Measurements from ENCODE around the gene PXDC1.
A peak's percentile ranks its signal among the peaks of the same experiment; 100 is the strongest.
"Not testable (repeated sequence)": the region's sequence is repeated elsewhere in the genome, so short reads cannot be mapped to it uniquely, and the experiment has no call there.

Gene PXDC1

DNA sequence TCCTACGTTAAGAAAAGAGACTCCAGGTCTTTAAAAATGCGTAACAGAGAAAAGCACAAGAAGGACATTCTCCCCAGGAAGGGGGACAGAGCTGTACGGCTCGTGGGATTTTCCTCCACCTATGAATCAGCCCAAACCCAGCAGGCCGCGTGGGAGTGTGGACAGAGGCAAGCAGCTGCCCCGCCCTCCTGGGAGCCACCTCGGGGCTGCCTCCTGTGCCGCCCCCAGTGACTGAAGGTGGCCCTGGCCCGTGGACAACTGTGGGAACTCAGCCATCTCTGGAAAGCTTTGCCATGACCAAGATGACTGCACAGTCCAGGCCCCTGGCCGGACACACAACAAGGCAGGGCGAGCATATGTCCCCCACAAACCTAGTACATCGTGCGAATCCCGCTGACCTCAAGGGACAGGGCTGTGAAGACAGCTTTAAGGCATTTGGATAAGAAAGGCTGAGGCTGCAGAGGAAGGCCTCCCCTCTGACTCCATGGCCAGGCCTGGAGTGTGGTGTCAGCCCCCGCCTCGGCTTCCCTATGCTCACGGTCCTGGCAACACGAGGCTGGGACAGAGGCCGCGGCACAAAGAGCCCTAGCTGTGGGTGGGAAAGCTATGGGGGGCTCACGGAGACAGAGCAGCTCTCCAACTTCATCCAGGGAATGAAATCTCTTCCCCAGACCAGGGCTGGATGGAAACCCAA is 26.9 kb downstream of the PXDC1 start:
- peaks cover 9 to 54% (median 42%) of the 10 kb centered on the region in 5 donors for H3K4me1 ChIP-seq (ENCODE audit: control insufficient read depth in 5 of 5, insufficient read depth in 5 of 5, low read length in 5 of 5)

DNA sequence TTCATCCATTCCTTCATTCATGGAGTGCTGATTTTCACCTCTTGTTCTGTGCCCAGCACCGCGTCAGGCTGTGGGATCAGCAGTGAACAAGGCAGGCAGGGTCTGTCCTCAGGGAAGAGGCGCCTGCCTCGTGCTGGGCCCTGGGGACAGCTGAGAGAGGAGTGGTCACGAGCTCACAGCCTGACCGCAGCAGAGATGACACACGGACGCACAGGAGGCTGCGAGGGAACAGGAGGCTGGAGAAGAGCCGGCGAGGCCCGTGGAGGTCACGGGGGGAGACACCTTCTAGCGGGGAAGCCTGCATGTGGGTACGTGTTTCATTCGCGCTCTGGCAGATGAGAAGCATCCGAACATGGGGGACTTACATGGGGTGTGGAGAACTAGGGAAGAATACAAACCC is 27.5 kb downstream of the PXDC1 start:
- H3K36me3 ChIP-seq (ENCODE audit: control insufficient read depth in 5 of 5, insufficient read depth in 5 of 5, low read length in 5 of 5), result peaks cover 6 to 81% (median 76%) of the 10 kb centered on the region in 5 donors
- peaks cover 0 to 2% (median 0%) of the 10 kb centered on the region in 5 donors for H3K27me3 ChIP-seq (ENCODE audit: control insufficient read depth in 5 of 5, insufficient read depth in 4 of 5, low read length in 5 of 5)
- H3K9ac ChIP-seq (ENCODE audit: low read length in 5 of 5), result peak overlapping the region in 2 of 5 donors; percentile 30 to 41
- peak overlapping the region; percentile 59 for H3K27ac ChIP-seq (ENCODE audit: low read depth, low read length)
- no peaks in the 10 kb centered on the region for H3K9me3 ChIP-seq (ENCODE audit: control insufficient read depth in 5 of 5, low read length in 5 of 5)
- H3K4me1 ChIP-seq (ENCODE audit: control insufficient read depth in 5 of 5, insufficient read depth in 5 of 5, low read length in 5 of 5), result peaks cover 9 to 50% (median 37%) of the 10 kb centered on the region in 5 donors
- no peak overlapping the region for H3K4me3 ChIP-seq (ENCODE audit: low read depth in 1 of 5, low read length in 5 of 5)

More for the DNA sequence above, 26.9 kb downstream of the PXDC1 start:
- peak overlapping the region; percentile 59 for H3K27ac ChIP-seq (ENCODE audit: low read depth, low read length)
- H3K4me3 ChIP-seq (ENCODE audit: low read depth in 1 of 5, low read length in 5 of 5), result no peak overlapping the region
- peak overlapping the region in 4 of 5 donors; percentile 23 to 59 (median 34) for H3K9ac ChIP-seq (ENCODE audit: low read length in 5 of 5)
- H3K36me3 ChIP-seq (ENCODE audit: control insufficient read depth in 5 of 5, insufficient read depth in 5 of 5, low read length in 5 of 5), result peaks cover 6 to 83% (median 74%) of the 10 kb centered on the region in 5 donors
- H3K27me3 ChIP-seq (ENCODE audit: control insufficient read depth in 5 of 5, insufficient read depth in 4 of 5, low read length in 5 of 5), result peaks cover 0 to 2% (median 0%) of the 10 kb centered on the region in 5 donors
- H3K9me3 ChIP-seq (ENCODE audit: control insufficient read depth in 5 of 5, low read length in 5 of 5), result no peaks in the 10 kb centered on the region

DNA sequence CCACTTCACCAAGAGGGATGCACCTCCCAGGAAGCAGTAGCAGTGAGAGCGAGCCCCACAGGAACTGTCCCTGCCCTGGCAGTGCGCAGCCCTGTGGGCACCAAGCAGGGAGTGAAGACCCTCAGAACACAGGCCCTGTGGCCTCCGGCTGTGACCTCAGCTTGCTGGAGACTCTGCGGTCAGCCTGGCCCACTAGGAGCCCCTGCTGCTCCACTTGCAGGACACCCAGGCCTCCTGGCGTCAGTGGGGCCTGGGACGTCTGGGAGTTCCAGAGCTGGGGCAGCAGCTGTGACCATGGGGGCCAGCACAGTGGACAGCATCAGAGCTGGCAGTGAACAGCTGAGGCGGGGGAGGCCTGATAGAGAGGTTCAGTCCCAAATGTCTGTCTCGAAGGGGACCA is 28.3 kb downstream of the PXDC1 start:
- H3K27ac ChIP-seq (ENCODE audit: low read depth, low read length), result peak overlapping the region; percentile 59
- H3K27me3 ChIP-seq (ENCODE audit: control insufficient read depth in 5 of 5, insufficient read depth in 4 of 5, low read length in 5 of 5), result peaks cover 0 to 2% (median 0%) of the 10 kb centered on the region in 5 donors
- H3K36me3 ChIP-seq (ENCODE audit: control insufficient read depth in 5 of 5, insufficient read depth in 5 of 5, low read length in 5 of 5), result peaks cover 6 to 75% (median 69%) of the 10 kb centered on the region in 5 donors
- no peak overlapping the region for H3K4me3 ChIP-seq (ENCODE audit: low read depth in 1 of 5, low read length in 5 of 5)
- peaks cover 9 to 50% (median 37%) of the 10 kb centered on the region in 5 donors for H3K4me1 ChIP-seq (ENCODE audit: control insufficient read depth in 5 of 5, insufficient read depth in 5 of 5, low read length in 5 of 5)
- no peaks in the 10 kb centered on the region for H3K9me3 ChIP-seq (ENCODE audit: control insufficient read depth in 5 of 5, low read length in 5 of 5)
- no peak overlapping the region for H3K9ac ChIP-seq (ENCODE audit: low read length in 5 of 5)

DNA sequence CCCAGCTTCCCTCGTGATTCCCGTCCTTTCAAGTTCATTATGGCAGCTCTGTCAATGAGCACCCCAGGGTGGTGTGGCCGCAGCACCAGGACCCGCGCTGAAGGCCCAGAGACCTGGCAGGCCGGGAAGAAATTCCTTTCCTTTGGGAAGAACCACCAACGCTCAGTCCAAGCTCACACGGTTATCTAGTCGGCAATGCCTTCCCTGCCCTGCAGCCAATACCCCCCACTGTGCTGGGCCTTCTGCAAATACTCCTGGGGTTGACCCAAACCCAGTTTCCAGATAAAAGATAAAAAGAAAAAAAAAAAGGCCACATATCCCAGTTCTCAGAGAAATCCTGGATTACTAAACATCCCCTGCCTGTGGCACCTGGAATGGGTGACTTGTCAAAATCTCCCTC is 28.7 kb downstream of the PXDC1 start:
- no peaks in the 10 kb centered on the region for H3K9me3 ChIP-seq (ENCODE audit: control insufficient read depth in 5 of 5, low read length in 5 of 5)
- H3K36me3 ChIP-seq (ENCODE audit: control insufficient read depth in 5 of 5, insufficient read depth in 5 of 5, low read length in 5 of 5), result peaks cover 3 to 72% (median 64%) of the 10 kb centered on the region in 5 donors
- peak overlapping the region; percentile 59 for H3K27ac ChIP-seq (ENCODE audit: low read depth, low read length)
- peaks cover 0 to 2% (median 0%) of the 10 kb centered on the region in 5 donors for H3K27me3 ChIP-seq (ENCODE audit: control insufficient read depth in 5 of 5, insufficient read depth in 4 of 5, low read length in 5 of 5)
- no peak overlapping the region for H3K9ac ChIP-seq (ENCODE audit: low read length in 5 of 5)
- H3K4me3 ChIP-seq (ENCODE audit: low read depth in 1 of 5, low read length in 5 of 5), result no peak overlapping the region
- H3K4me1 ChIP-seq (ENCODE audit: control insufficient read depth in 5 of 5, insufficient read depth in 5 of 5, low read length in 5 of 5), result peaks cover 9 to 50% (median 37%) of the 10 kb centered on the region in 5 donors

DNA sequence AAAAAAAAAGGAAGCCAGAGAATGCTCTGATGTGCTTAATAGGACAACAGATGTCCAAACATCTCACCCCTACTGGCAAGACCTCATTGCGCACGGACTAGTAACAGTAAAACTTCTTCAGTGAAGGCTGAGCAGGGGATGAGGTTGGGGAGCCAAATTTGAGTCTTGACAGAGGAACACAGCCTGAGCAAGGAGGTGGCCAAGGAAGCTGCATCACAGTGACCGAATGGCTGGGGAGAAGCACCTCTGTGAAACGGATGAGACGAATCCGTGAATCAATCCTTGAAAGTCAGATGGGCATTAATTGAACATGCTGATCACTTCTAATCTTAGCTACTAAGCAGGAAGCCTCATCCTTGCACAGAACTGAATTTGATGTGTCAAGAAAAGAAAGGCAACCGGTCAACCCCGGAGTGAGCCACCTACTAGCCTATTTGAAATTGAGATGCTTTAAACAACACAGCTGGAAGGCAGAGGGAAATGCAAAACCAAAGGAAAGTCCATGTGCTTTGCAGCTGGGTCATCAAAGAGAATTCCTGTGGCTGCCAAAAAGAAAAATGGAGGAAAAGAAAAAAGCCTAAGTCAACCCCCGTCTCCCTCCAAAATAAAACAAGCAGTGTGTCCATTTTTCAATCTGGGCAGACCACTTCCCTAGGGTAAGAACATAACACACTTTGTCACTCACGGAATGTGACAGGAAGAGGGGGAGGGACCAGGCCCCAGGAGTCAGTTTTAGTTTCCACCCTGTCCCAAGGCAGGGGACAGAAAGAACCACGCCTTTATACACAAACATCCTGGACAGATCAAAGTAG is 29.5 kb downstream of the PXDC1 start:
- H3K27ac ChIP-seq (ENCODE audit: low read depth, low read length), result peak overlapping the region; percentile 57
- H3K36me3 ChIP-seq (ENCODE audit: control insufficient read depth in 5 of 5, insufficient read depth in 5 of 5, low read length in 5 of 5), result peaks cover 3 to 64% (median 56%) of the 10 kb centered on the region in 5 donors
- peaks cover 9 to 50% (median 37%) of the 10 kb centered on the region in 5 donors for H3K4me1 ChIP-seq (ENCODE audit: control insufficient read depth in 5 of 5, insufficient read depth in 5 of 5, low read length in 5 of 5)
- H3K9me3 ChIP-seq (ENCODE audit: control insufficient read depth in 5 of 5, low read length in 5 of 5), result no peaks in the 10 kb centered on the region
- no peak overlapping the region for H3K4me3 ChIP-seq (ENCODE audit: low read depth in 1 of 5, low read length in 5 of 5)
- H3K9ac ChIP-seq (ENCODE audit: low read length in 5 of 5), result no peak overlapping the region
- peaks cover 0 to 2% (median 0%) of the 10 kb centered on the region in 5 donors for H3K27me3 ChIP-seq (ENCODE audit: control insufficient read depth in 5 of 5, insufficient read depth in 4 of 5, low read length in 5 of 5)

DNA sequence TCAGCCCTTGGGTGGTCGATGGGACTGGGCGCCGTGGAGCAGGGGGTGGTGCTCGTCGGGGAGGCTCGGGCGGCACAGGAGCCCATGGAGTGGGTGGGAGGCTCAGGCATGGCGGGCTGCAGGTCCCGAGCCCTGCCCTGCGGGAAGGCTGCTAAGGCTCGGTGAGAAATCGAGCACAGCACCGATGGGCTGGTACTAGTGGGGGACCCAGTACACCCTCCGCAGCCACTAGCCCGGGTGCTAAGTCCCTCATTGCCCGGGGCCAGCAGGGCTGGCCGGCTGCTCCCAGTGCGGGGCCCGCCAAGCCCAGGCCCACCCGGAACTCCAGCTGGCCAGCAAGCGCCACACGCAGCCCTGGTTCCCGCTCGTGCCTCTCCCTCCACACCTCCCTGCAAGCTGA is 30.7 kb downstream of the PXDC1 start:
- H3K9ac ChIP-seq (ENCODE audit: low read length in 5 of 5); H3K27me3 ChIP-seq (ENCODE audit: control insufficient read depth in 5 of 5, insufficient read depth in 4 of 5, low read length in 5 of 5); H3K9me3 ChIP-seq (ENCODE audit: control insufficient read depth in 5 of 5, low read length in 5 of 5); H3K4me3 ChIP-seq (ENCODE audit: low read depth in 1 of 5, low read length in 5 of 5); H3K27ac ChIP-seq (ENCODE audit: low read depth, low read length): not testable (repeated sequence)
- H3K4me1 ChIP-seq (ENCODE audit: control insufficient read depth in 5 of 5, insufficient read depth in 5 of 5, low read length in 5 of 5), result peaks cover 9 to 38% (median 34%) of the 10 kb centered on the region in 5 donors
- peaks cover 3 to 52% (median 44%) of the 10 kb centered on the region in 5 donors for H3K36me3 ChIP-seq (ENCODE audit: control insufficient read depth in 5 of 5, insufficient read depth in 5 of 5, low read length in 5 of 5)

DNA sequence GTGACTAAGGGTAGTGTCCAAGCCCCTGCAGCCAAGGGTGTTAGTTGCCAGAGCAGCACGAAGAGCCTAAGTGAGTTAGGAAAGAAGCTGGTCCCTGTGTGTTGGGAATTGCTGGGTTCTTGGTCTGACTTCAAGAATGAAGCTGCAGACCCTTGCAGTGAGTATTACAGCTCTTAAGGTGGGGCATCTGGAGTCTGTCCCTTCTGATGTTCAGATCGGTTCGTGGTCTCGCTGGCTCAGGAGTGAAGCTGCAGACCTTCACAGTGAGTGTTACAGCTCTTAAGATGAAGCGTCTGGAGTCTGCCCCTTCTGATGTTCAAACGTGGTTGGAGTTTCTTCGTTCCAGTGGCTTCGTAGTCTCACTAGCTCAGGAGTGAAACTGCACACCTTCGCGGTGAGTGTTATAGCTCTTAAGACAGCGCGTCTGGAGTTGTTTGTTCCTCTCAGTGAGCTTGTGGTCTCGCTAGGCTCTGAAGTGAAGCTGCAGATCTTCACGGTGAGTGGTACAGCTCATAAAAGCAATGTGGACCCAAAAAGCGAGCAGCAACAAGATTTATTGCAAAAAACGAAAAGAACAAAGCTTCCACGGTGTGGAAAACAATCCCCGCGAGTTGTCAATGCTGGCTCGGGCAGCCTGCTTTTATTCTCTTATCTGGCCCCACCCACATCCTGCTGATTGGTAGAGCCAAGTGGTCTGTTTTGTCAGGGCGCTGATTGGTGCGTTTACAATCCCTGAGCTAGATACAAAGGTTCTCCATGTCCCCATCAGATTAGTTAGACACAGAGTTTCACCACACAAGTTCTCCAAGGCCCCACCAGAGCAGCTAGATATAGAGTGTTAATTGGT is 31.8 kb downstream of the PXDC1 start:
- no peak overlapping the region for H3K9ac ChIP-seq (ENCODE audit: low read length in 5 of 5)
- peaks cover 0 to 3% (median 0%) of the 10 kb centered on the region in 5 donors for H3K9me3 ChIP-seq (ENCODE audit: control insufficient read depth in 5 of 5, low read length in 5 of 5)
- peaks cover 6 to 28% (median 23%) of the 10 kb centered on the region in 5 donors for H3K4me1 ChIP-seq (ENCODE audit: control insufficient read depth in 5 of 5, insufficient read depth in 5 of 5, low read length in 5 of 5)
- H3K36me3 ChIP-seq (ENCODE audit: control insufficient read depth in 5 of 5, insufficient read depth in 5 of 5, low read length in 5 of 5), result peaks cover 3 to 45% (median 35%) of the 10 kb centered on the region in 5 donors
- H3K27me3 ChIP-seq (ENCODE audit: control insufficient read depth in 5 of 5, insufficient read depth in 4 of 5, low read length in 5 of 5), result peaks cover 0 to 2% (median 0%) of the 10 kb centered on the region in 5 donors
- H3K27ac ChIP-seq (ENCODE audit: low read depth, low read length), result no peak overlapping the region
- H3K4me3 ChIP-seq (ENCODE audit: low read depth in 1 of 5, low read length in 5 of 5), result no peak overlapping the region

DNA sequence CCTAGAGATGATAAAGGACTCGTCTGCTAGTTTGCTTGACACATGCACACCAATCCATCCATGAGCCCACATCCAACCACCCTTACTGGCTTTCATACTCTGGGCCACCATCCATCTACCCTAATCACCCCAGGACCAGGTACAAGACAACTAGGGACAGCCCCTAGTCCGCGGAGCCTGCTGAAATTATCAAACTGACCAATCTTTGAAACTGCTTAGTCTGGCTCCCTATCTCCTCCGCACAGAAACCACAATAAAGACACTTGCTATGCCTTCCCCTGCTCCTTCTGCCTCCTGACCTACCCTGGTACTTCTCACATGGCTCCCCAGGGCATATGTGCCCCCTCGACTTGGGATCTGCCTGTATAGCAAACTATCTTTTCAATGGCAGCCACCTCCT is 33.1 kb downstream of the PXDC1 start:
- no peaks in the 10 kb centered on the region for H3K27me3 ChIP-seq (ENCODE audit: control insufficient read depth in 5 of 5, insufficient read depth in 4 of 5, low read length in 5 of 5)
- peaks cover 0 to 5% (median 0%) of the 10 kb centered on the region in 5 donors for H3K9me3 ChIP-seq (ENCODE audit: control insufficient read depth in 5 of 5, low read length in 5 of 5)
- peaks cover 0 to 18% (median 10%) of the 10 kb centered on the region in 5 donors for H3K4me1 ChIP-seq (ENCODE audit: control insufficient read depth in 5 of 5, insufficient read depth in 5 of 5, low read length in 5 of 5)
- H3K27ac ChIP-seq (ENCODE audit: low read depth, low read length), result no peak overlapping the region
- peaks cover 5 to 40% (median 24%) of the 10 kb centered on the region in 5 donors for H3K36me3 ChIP-seq (ENCODE audit: control insufficient read depth in 5 of 5, insufficient read depth in 5 of 5, low read length in 5 of 5)
- no peak overlapping the region for H3K9ac ChIP-seq (ENCODE audit: low read length in 5 of 5)
- H3K4me3 ChIP-seq (ENCODE audit: low read depth in 1 of 5, low read length in 5 of 5), result no peak overlapping the region

DNA sequence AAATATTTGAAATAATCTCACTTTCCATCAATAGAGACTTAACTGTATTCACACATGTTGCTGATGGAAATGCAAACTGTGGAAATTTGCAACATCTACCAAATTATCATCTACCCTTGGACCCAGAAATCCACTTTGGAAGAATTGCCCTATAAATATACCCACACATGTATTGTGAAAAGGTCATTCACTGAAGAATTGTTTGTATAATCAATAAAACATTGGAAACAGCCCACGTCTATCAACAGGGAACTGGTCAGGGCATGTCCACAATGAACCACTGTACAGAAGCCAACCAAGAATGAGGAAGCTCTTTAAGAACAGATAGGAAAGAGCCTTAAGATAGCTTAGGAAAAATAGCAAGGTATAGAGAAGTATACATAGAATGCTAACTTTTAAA is 36.2 kb downstream of the PXDC1 start:
- H3K9me3 ChIP-seq (ENCODE audit: control insufficient read depth in 5 of 5, low read length in 5 of 5), result peaks cover 0 to 5% (median 0%) of the 10 kb centered on the region in 5 donors
- H3K36me3 ChIP-seq (ENCODE audit: control insufficient read depth in 5 of 5, insufficient read depth in 5 of 5, low read length in 5 of 5), result peaks cover 2 to 29% (median 5%) of the 10 kb centered on the region in 5 donors
- no peak overlapping the region for H3K9ac ChIP-seq (ENCODE audit: low read length in 5 of 5)
- H3K27ac ChIP-seq (ENCODE audit: low read depth, low read length), result no peak overlapping the region
- no peak overlapping the region for H3K4me3 ChIP-seq (ENCODE audit: low read depth in 1 of 5, low read length in 5 of 5)
- no peaks in the 10 kb centered on the region for H3K4me1 ChIP-seq (ENCODE audit: control insufficient read depth in 5 of 5, insufficient read depth in 5 of 5, low read length in 5 of 5)
- no peaks in the 10 kb centered on the region for H3K27me3 ChIP-seq (ENCODE audit: control insufficient read depth in 5 of 5, insufficient read depth in 4 of 5, low read length in 5 of 5)
